Activated gamma-delta T cell (primary cell): ENCODE data around the gene AGXT.

Experiments used
- DNase-seq: peaks from one replicate; lab custom pipeline; 2025; lab: John Stamatoyannopoulos, UW

The AGXT gene

DNA sequence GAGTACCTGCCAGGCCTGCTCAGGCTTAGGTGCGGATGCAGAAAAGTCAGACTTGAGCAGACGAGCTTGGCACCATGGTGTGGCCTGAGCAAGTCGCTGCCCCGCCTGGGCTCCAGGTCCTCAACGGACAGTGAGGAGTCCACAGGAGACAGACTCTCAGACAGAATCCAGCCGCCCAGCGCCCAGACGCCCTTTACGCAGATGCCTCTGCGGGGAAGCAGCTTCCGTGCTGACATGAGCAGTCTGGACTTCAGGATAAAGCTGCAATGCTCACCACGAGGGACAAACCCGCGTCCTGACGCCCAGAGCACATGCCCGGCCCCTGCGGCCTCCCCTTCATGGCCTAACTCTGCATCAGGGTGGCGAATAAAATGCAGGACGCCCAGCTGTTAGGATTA is 30.8 kb downstream of the AGXT start:
- DNase-seq: no peak

DNA sequence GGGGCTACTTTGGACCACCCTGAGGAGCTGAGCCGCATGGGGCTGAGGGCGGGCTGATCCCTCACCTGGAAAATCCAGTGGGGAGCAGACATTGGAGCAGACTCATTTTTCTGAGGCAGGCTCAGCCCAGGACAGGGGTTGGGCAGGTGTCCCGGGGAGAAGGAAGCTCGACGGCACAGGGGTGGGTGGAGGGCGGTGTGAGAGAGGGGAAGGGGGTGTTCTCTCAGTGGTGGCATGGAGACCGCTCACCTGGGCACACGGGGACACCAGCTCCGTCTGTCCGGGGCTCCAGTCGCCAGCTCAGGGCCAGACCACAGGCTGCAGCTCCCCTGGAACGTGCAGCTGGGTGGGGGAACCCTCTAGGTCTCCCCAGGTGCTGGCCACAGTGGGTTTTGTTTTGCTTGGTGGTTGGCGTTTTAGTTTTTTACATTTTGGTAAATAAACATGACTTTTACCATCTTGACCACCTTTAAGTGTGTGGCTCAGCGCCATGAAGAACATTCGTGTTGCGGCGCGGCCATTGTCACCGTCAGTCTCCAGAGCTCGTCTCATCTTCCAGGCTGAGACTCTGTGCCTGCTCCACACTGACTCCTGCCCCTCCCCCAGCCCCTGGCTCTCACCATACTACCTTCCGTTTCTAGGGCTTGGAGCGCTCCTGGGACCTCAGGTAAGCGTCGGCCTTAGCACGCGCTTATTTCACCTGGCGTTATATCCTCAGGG is 31.7 kb downstream of the AGXT start:
- DNase-seq: no peak

DNA sequence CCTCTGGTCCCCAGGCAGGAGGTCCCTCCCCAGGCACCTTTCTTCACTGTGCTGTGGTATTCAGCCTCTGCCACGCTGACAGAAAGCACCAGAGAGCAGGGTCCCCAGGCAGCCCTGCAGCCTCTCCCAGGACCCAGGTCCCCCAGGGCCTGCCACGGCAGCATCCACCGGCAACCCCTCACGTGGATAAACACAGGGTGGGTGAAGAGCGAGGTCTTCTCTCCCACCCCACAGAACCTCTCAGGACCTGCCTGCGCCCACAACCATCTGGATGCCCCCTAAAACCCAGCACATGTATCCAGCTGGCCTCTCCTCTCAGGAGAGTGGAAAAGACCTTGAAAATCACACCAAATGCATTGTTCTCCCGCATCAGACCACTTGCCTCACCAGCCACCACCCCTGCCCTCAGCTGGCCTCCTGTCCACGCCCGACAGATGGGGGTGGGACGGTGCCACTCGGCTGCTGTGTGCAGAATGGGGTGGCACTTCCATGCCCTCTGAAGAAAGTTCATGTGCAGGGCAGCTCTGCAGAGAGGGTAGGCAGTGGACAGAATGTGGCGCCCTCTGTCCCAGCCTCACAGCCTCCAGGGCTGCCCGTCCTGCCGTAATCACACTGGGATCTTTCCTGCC is 33.5 kb downstream of the AGXT start:
- DNase-seq: no peak

DNA sequence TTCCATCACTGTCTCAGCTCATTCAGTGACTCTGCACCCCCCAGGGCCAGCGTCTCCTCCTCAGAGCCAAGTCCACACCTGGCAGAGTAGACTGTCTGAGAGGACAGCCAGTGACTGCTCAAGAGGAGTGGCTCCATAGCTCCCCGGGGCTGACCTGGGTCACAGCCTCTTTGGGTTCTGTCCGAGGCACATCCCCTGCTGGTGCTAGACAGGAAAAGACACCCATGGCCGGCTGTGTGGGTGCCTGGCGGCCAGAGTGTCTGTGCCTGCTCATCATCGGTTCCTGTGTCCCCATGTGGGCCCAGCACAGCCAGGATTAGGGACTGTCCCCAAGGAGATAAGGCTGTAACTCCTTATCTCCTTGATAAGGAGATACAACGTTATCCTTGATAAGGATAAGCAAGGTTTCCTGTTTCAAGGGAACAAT is 34.0 kb downstream of the AGXT start:
- DNase-seq: no peak

DNA sequence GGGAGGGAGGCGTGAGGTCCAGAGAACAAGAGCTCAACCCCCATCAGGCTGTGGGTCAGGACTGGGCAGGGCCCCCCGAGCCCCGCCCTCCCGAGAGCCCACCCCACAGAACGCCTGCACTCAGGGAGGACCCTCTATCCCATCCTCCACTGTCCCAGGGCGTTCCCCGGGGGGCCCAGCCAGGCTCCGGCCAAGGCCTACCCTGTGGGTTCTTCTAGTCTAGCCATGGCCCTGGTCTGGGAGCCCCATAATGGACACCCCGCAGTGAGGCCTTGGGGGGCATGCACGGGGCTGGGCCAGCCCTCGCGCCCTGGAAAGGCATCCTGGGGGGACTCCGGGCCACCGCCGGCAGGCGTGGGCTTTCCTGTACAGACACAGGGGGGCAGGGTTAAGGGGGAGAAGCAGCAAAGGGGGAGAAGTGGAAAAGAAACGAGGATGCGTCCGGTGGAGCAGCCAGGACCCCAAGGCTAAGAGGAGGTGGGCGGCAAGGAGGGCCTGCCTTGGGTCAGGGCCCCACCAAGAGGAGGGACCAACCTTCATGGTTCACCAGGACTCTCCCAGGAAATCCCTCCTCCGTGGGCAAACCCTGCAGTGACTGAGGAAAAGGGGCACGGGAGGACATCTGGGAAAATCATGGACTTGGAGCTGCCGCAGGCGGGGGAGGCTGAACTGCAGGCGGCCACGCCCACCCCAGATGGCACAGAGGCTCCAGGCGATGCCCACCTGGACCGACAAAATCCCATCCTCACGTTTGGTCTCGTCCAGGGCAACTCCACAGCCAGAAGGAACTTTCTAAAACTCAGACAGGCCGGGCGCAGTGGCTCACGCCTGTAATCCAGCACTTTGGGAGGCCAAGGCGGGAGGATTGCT is 34.8 kb downstream of the AGXT start:
- no peak for DNase-seq

DNA sequence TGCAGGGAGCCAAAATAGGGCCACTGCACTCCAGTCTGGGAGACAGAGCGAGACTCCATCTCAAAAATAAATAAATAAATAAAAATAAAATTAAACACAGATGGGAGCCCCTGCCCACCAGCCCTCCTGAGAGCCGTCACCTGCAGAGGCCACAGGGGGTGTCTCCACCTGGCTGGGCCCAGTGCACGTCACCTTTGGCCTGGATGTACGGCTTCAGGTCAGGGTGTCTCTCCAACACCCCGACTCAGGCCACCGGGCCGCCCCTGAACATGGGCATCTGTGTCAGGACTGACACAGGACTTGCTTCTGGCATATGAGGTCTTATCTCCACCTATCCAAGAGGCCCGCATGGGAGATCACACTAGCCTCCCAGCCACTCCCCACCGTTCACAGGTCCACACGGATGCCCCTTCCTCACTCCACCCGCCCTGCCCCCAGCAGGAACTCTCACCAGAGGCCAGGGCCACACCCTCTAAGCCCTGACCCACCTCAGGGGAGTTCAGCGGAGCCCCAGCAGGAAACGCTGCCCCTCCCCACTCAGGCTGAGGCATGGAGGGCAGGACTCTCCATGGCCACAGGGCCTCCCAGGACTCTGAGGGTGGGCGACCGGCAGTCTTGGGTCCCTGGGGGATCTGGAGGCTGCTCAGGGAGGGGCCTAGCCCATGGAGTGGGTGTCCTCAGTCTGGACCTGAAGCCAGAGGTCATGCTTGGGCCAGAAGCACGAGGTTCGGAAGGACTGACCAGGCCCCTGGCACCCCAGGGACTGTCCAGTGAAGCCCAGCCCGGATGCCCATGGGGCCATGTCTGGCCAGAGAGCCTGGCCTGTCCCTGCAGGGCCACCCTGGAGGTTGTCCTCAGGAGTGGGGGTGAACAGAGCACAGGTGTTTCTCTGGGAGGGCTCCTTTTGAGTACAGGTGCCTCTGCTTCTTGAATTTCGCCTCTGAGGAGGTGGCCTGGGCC is 35.9 kb downstream of the AGXT start:
- no peak for DNase-seq

DNA sequence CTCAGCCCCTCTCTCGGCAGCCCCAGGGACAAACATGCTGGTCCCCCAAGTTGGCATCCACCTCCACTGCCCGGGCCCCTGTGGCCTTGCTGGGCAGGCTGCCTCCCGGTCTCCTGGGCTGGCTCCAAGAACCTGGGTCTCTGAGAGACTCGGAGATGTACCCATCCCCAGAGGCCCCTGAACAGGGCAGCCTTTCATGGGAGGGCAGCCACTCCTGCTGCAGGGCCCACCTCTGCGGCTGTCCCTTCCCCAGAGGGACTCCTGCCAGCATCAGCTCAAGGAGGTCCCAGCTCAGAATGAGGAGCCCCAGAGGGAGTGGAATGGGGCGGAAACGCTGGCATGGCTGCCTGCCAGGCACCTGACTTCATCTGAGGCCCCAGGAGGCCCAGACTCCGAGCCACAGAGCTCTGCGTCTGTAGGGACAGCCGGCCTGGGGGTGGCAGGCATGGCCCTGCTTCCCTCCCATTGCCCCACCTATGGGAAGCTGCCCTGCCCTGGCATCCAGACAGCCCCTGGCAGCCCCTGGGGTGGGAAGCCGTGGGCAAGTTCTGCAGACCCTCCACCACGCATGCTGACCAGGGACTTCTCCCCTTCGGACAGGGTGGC is 36.7 kb downstream of the AGXT start:
- DNase-seq: no peak

DNA sequence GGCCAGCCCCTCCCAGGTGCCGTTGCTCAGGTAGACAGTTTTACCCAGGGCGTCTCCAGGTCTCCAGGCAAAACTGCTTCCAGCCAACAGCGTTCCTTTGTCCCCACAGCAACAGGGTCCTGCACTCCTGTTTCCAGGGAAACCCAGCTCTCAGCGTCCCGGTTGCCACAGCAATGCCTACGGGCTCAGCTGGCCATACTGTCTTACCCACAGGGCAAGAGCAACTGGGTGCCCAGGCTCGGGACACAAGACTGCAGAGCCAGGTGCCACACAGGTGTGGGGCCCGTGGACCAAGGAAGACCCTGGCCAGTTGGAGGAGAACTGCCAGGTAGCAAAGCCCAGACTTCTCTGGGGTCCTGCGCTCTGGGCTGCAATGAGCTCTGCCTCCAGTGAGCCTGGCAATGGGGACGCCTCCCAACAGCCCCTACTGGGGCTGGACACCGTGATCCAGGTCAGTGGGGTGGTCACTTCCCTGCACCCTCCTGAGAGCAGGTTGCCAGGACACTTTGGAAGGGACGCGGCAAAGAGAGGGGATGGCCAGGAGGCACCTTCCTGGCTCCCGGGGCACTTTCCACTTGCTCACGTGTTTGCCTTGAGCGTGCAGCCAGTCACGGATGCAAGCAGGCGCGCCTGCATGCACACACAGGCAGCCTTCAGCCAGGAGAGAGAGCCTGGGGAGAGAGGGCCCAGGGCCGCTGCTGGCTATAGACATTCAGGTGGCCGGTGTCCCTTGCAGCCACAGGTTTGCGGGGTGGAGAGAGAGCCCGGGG is 37.7 kb downstream of the AGXT start, which contains the start of gene CROCC2:
Gene CROCC2 (plus strand): TSS at position 196 of the 770 bp plus-strand sequence. CDS start 178 bp downstream, at position 374.
- DNase-seq: no peak

DNA sequence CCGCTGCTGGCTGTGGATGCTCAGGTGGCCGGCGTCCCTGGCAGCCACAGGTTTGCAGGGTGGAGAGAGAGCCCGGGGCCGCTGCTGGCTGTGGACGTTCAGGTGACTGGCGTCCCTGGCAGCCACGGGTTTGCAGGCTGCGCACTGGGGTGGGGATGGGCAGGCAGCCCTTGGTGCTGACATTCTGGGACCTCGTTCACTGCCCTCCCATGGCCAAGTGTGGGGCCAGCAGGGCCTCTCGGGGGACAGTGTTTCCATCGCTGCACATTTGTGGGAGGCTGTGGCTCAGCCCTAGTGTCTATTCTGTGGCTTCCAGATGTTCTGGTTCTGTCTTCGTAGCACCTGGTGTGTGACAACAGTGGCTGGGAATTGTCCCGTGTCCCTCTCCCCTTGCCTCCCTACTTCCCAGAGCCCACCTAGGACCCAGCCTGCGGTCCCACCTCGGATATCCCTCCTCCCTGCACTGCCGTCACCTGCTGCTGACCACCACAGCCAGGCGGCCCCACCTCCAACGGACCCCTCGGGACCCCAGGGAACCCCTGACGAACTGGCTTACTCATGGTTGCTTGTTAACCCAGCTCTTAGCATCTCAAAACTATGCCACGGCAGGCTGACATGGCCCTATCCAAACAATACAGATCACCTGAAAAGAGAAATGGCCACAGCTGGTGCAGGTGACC is 38.4 kb downstream of the AGXT start:
- no peak for DNase-seq

DNA sequence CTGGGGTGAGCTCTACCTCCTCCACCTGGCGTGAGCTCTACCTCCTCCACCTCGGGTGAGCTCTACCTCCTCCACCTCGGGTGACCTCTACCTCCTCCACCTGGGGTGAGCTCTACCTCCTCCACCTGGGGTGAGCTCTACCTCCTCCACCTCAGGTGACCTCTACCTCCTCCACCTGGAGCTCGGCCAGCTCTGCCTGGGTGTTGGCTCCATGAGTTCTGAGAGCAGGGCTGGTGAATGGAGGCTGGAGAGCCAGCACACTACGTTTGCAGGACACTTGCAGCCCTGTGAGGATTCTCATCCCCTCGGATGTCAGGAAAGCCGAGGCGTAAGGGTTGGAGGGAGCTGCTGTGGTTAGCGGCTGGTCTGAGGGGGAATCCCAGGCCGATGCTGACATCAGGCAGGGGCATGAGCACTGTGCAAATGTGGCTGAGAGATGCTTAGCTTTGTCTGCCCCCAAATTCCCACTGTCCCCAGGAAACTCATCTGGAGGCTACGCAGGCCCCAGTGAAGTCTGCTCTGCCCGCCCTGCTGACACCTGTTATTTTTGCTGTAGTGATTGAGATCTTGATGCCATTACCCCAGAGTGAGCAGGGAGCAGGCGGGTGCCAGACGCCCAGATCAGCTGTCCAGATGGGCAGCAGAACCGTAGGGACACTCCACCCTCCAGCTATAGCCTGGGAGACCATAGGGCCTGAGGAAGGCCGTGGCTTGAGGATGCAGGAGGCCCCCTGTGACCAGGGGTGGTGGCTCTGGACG is 40.8 kb downstream of the AGXT start:
- no peak for DNase-seq

DNA sequence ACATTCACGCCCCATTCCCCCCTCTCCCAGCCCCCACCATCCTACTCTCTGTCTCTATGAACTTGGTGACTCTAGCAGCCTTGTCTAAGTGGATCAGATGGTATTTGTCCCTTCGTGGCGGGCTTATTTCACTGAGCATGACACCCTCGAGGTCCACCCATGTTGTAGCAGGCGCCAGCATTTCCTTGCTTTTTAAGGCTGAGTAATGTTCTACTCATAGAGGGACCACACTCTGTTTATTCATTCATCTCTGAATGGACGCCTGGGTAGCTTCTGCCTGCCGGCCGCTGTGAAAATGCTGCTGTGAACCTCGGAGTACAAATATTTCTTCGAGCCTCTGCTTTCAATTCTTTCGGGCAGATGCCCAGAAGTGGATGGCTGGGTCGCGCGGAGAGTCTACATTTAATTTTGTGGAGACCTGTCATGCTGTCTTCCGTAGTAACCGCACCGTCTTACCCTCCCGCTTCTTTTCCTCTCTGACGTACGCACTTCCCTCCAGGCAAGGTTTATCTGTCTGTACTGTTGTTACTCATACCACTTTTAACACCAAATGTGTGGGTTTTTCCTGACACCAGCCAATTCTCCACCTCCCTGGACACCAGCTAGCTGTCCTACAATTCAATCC is 43.1 kb downstream of the AGXT start:
- DNase-seq: no peak

DNA sequence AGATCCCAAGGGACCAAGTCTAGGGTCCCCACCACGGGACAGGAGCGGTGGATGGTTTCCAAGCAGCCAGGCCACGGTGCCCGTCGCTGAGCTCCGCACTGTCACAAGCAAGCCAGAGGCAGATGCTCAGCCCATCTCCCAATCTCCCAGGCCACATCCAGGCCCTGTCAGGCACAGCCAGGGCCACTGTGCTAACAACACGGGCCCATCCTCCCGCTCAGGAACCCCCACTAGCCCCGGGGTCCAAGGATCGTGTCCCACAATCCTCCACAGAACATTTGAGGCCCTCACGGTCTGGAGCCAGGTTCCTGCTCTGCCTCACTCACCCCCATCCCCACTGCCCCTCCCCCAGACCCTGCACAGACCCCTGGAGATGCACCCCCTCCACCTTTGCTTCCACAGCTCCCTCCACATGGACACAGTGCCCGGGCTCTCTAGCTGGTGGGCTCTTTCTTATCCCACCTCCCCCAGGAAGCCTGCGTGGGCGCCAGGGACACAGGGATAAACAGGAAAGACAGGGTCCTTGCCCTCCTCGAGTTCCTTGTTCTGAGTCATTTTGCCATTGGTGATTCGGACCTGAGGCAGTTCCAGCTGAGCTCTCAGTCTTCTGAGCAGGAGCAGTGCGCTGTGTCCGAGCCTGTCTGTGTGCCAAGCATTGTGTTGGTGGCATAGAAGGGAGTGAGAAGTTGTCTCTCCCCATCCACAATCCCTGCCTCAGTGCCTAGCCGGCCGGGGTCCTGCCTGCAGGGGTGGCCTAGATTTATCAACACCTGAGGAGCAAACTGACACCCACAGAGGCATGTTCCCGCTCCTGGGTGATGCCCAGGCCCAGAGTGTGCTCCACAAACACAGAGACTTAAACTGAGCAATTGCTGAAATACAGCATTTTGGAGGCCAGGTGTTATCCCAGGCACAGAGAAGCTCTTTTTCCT is 44.5 kb downstream of the AGXT start:
- no peak for DNase-seq

DNA sequence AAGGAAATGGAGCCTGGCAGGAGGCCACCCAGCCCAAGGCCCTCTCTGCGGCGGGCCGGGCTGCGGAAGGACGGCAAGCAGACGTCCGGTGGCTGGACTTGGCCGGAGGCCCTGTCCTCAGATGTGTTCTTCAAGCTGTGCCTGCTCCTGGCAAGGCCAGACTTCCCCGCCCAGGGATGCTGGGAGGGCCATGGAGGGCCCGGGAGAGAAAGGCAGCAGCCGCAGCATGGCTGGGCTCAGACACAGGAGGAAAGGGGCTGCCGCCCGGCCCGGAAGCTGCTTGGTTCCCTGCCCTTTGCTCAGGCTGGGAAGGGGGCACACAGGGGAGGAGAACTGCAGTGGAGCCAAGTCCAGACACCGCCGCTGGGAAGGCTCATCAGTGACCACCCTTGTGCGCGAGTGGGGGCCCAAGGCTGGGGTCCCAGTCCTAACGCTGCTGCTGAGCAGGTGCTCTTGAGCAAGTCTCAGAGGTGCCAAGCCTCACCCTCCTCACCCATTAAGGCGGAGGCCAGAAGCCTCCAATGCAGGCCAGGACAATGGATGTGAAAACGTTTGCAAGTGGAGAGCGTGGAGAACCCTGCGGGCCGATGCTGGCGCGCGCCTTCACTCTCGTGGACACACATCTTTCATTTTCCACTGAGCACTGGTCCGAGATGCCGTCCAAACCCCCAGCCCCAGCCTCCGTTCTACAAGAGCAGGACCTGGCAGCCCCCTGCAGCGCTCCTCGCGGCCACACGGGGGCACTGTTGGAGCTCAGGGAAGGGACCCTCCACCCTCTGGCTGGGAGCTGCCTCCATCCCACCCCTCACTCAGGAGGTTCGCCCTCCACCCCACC is 45.4 kb downstream of the AGXT start:
- DNase-seq: no peak

DNA sequence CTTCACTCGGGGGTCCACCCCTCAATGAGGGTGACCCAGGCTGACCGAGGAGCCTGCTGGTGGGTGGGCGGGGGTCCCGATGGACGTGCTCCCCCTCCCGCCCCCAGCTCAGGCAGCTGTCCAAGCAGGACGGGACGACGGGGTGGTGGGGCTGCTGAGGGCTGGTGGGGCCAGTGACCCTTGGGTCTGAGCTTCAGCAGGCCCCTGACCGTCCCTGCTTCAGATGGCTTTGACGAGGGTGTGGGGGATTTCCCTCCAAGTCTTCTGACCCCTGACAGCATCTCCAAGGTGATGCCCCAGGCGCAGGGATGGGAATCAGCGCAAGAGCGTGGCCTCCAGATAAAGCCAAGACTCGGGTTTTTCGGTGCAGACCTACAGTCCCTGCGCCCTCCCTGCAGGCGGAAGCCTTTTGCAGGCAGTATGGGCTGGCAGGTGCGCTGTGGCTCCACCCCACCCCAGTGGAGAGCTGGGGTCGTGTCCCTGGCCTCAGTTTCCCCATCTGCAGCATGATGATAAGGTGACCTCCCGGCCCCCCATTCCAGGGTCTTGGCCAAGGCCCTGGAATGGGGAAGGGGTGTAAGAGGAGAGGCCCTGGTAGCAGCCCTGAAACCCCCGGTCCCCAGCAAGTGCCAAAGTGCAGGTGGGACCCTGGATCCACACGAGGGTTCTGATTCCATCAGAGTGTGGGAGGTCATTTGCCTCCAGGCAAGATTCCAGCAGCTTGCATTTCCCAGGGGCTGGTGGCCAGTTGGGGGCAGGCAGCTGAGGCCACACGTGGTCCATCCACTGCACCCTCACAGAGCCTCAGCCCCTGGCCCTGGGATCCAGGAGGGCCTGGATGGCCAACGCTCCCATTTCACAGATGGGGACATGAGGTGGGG is 46.3 kb downstream of the AGXT start:
- DNase-seq: no peak

DNA sequence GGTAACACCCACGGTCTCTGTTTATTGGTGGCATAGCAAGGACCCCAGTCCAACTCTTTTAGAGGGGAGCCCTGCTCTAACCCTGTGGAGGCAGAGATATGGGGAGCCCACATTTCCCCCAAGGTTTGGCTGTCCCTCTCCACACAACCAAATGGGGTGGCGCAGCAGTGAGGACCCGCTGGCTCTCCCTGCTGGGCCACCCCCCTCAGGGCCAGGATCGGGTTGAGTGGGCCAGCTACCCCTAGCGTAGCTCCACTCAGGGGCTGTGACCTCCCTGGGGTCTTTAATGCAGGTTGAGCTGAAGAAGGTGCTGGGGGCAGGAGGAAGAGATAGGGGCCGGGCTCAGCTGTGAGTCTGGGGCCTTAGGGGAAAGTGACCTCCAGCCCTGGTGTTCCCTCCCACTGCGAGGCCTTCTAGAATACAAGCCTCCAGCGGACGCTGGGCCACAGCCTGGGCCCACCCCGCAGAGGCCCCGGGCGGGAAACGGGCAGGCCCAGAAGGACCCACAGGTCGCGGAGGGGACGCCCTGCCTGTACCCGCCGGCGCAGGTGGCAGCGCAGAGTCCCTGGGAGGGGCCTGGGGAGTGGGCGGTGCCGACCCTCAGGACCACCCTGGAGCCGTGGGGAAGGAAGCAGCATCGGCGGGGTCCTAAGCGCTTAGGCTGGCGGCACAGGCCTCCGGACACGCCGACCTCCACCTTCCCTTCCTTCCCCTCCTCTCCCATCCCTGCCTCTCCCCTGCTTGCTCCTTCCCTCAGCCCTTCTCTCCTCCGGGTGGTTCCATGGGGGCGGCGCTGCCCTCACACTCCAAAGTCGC is 47.1 kb downstream of the AGXT start:
- no peak for DNase-seq
